Stimulated activated naive CD4-positive, alpha-beta T cell (primary cell): Measurements from ENCODE around the gene CALHM1.
"Not testable (repeated sequence)": the region's sequence is repeated elsewhere in the genome, so short reads cannot be mapped to it uniquely, and the experiment has no call there.

Experiments used
- DNase-seq, 6 experiments: peaks; one replicate each; lab custom pipeline; 2025; lab: John Stamatoyannopoulos, UW

The CALHM1 gene

DNA sequence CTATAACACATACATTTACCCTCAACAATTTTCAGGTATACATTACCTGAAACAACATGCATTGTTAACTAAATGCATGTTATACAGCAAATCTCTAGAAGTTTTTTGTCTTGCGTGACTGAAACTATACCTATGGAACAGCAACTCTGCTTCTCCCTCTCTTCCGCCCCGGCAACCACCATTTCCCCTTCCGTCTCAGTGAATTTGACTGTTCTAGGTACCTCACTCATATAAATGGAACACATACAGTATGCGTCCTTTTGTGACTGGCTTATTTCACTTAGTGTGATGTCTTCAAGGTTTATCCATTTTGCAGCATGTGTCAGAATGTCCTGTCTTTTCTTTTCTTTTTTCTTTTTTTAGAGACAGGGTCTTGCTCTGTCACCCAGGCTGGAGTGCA, 29.1 kb downstream of the CALHM1 start:
- peak in 2 of 6 experiments; percentile 7 to 9 for DNase-seq

- peak in 2 of 6 experiments; percentile 12 to 39 for DNase-seq
Measured at GRCh38 chr10:103428989-103429643, 29.6 kb downstream of the CALHM1 start.

- no peak for DNase-seq
Measured at GRCh38 chr10:103427866-103428265, 30.8 kb downstream of the CALHM1 start.

GRCh38 chr10:103423748-103424147, 35.0 kb downstream of the CALHM1 start:
- DNase-seq = no peak

DNA sequence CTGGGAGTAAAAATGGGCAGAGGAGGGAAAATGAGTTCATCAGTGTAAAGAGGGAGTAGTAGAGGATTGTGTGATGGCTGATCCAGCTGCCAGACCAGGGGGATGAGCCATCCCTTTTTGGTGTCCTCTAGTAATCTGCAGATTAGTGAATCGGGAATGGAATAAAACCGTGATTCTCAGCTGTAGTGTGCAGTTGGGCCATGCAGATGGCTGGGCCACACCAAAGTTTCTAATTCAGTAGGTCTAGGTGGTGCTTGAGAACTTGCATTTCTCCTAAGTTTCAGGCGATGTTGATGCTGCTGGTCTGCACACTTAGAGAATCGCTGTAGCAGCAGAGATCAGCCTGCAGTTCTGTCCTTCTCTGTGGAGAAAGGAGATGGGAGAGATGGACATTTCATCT, 39.6 kb downstream of the CALHM1 start:
- DNase-seq = no peak

- no peak for DNase-seq
Measured at GRCh38 chr10:103417601-103418000, 41.1 kb downstream of the CALHM1 start.

- DNase-seq = not testable (repeated sequence)
Measured at GRCh38 chr10:103417148-103417469, 41.6 kb downstream of the CALHM1 start.

DNA sequence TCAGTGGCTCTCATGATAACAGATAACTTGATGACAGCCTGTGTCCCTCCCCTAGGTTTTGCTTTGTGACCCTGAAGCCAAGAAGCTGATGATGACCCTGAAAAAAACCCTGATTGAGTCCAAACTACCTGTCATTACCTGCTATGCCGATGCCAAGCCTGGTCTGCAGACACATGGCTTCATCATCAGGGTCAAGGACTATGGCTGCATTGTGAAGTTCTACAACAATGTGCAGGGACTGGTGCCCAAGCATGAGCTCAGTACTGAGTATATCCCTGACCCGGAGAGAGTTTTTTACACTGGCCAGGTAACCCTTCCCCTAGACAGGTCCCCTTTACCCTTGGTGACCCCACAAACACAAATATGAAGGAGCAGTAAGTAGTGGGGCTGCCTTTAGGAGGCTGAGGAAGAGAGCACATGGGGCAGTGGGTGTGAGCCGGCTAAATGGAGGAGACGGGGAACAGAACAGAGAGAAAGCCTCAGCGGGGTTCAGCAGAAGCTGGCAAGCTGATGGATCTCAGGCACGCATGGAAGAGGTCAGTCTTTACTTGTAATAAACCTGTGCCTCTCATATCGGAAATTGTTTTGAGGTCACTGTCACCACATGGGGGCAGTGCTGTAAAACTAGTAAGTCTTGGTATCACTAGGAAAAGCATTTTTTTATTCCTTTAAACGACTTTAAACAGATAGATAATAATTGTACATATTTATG, 42.1 kb downstream of the CALHM1 start:
- peak; percentile 7 to 54 (median 45) for DNase-seq

GRCh38 chr10:103415581-103415980, 43.1 kb downstream of the CALHM1 start:
- no peak for DNase-seq

DNA sequence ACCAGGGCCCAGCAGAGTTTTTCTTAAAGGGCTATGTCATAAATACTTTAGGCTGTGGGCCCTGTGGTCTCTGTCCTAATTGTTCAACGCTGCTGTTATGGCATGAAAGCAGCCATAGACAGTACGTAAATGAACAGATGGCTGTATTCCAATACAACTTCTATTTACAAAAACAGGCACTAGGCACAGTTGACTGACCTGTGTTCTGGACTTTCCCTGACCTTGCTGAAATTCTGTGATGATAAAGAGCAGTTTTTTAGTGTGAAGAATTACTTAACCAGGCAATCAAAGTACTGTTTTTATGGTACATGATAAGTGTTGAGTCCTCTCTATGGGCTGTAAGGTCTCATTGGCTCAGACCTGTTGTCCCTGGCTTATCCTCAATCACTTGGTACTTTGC, 45.1 kb downstream of the CALHM1 start:
- no peak for DNase-seq
